HL-60/S4 treated with phorbol 12-myristate 13-acetate at 8.2 ng/mL for 4 days and 3 days (cell line): Measurements from ENCODE around the gene PDE11A.
"Not testable (repeated sequence)": the region's sequence is repeated elsewhere in the genome, so short reads cannot be mapped to it uniquely, and the experiment has no call there.

Experiments used
- in situ Hi-C: fragments of 300-500 bp; cut with MboI; formaldehyde crosslinking; loops from 2 replicates; pipeline ENCODE4 v1.15.0; 2022; ENCODE audit warnings: low sequenced_read_pairs

PDE11A gene

DNA sequence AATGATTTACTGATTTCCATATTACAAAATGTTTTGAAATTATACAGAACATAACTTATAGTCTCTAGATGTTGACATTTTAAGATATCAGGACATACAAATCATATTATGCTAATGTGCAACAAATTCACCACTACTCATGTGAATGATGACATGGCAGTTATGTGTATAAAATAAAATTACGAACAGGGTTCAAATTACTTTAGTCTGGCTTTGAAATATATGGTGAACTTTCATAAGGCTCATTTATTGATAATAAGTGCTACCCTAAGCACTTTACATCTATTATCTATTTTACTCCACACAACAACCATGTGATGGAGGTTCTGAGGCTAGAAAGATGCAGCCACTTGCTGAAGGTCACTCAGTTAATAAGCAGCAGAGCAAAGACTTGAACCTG lies 62.8 kb downstream of the PDE11A start:
- in situ Hi-C loops, result no loop called here

DNA sequence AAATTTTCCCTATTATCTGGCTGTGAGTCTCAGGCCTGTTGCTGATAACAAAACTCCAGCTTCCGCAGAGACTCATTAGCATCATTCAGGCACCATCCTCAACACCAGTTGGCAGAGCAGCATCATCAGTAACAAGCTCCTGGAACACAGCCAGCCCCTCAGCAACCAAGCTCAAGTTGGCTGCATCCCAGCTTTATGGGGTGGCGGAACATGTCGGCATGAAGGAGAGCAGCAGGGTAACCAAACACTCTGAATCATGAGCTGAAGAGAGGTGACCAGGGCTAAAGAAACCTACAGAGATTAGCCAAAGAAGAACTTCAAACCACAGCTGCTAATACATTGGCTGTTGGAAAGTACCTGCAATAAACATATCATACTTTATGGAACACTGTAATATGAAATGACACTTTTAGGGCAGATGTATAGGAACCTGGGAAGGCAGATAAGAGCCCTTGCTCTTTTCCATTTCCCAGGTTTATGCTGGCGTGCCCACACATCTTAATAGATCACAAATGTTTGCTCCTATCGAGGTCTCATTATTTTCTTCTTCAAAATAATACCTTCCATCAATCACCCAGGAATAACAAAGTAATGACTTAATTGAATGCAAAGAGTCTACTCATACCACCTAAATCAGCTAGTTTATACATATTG lies 63.8 kb downstream of the PDE11A start:
- in situ Hi-C loops, result no loop called here

- in situ Hi-C loops, result no loop called here
Measured at GRCh38 chr2:178006710-178007109, 65.9 kb downstream of the PDE11A start.

DNA sequence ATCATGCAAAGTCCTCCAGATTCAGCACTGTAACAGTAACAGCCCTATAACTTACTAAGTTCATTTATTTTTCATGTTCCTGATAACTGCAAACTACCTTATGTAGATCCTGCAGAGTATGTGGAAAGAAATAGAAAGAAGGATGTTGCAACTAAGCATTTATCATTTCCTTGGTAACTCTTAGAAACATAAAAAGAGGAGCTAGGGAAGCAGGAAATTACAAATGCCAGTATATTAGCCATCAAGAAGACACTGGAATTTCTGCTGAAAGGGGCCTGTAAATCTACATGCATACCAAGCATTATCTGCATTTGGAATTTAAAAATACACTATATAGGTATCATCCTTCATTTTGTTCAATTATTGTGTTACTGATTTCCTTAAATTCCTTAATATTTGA lies 66.8 kb downstream of the PDE11A start:
- in situ Hi-C loops, result no loop called here

DNA sequence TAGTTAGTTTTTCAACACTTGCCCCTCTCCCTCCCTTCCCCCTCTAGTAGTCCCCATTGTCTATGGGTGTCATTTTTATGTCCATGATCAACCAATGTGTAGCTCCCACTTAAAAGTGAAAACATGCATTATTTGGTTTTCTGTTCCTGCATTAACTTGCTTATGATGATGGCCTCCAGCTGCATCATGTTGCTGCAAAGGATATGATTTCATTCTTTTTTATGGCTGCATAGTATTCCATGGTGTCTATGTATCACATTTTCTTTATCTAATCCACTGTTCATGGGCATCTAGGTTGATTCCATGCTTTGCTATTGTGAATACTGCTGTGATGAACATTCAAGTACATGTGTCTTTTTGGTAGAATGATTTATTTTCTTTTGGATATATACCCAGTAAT lies 70.5 kb downstream of the PDE11A start:
- in situ Hi-C loops, result no loop called here

GRCh38 chr2:177998996-177999395 lies 73.6 kb downstream of the PDE11A start:
- in situ Hi-C loops, result no loop called here

GRCh38 chr2:177998006-177998405 lies 74.6 kb downstream of the PDE11A start:
- in situ Hi-C loops, result no loop called here

- in situ Hi-C loops, result no loop called here
Measured at GRCh38 chr2:177992992-177993391, 79.6 kb downstream of the PDE11A start.

GRCh38 chr2:177989029-177989885 lies 83.3 kb downstream of the PDE11A start:
- in situ Hi-C loops, result no loop called here

- in situ Hi-C loops, result no loop called here
Measured at GRCh38 chr2:177984749-177985148, 87.8 kb downstream of the PDE11A start.

DNA sequence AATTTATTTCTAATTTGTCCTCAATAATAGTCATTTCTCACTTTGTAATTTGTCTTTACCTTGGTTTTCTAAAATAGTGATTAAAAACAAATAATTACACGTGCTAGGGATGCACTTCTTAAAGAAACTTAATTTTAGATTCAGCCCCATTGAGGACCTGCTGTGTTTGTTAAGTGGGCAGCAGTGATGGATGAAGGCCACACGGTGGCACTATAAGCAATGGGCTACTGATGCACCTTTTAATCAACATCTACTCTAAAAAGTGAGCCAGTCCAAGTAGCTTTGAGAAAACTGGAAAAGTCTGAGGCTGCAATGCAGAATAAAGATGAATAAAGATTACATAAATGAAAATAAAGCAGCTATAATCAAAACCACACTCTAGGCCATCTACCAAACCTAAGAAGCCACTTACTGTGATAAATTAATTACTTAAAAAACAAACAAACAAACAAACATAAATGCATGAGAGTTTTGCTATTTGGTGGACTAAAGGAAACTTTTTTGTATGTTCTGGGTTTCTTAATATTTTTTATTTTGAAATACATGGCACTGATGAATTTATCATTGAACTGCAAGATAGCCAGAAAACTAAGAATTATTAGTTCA lies 89.3 kb downstream of the PDE11A start:
- in situ Hi-C loops, result no loop called here

- in situ Hi-C loops, result no loop called here
Measured at GRCh38 chr2:177972782-177973181, 99.8 kb downstream of the PDE11A start.

- in situ Hi-C loops, result no loop called here
Measured at GRCh38 chr2:177972123-177972522, 100.5 kb downstream of the PDE11A start.

GRCh38 chr2:177970670-177971454 lies 101.7 kb downstream of the PDE11A start:
- in situ Hi-C loops, result no loop called here

GRCh38 chr2:177964892-177965291 lies 107.7 kb downstream of the PDE11A start:
- in situ Hi-C loops, result no loop called here

DNA sequence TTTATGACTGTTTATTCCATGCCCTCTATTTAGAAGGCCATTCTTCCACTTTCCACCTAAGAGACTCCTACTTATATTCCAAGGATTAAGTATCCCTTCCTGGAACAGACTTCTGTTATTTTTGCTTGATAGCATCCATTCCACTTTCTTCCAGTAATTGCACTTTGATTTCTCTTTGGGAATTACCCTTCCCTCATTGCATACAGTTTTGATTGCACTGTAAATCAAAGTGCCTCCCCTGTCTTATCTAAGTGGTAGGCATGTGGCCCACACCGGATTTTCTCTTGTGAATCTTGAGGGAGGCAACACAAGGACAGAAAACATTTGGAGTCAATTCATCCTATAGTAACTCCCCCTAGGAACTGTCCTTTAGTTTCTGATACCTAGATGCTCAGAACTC lies 120.4 kb downstream of the PDE11A start:
- in situ Hi-C loops, result no loop called here

- in situ Hi-C loops, result not testable (repeated sequence)
Measured at GRCh38 chr2:177947598-177947997, 125.0 kb downstream of the PDE11A start.

- in situ Hi-C loops, result not testable (repeated sequence)
Measured at GRCh38 chr2:177944530-177944929, 128.0 kb downstream of the PDE11A start.

DNA sequence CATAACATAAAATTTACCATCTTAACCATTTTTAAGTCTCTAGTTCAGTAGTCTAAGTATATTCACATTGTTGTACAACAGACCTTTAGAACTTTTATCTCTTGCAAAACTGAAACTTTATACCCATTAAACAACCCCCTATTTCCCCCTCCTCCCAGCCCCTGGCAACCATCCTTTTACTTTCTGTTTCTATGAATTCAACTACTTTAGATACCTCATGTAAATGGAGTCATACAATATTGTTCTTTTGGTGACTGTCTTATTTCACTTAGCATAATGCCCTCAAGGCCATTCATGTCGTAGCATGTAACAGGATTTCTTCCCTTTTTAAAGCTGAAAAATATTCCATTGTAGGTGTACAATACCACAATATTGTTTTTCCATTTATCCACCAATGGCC lies 129.8 kb downstream of the PDE11A start:
- in situ Hi-C loops, result no loop called here

DNA sequence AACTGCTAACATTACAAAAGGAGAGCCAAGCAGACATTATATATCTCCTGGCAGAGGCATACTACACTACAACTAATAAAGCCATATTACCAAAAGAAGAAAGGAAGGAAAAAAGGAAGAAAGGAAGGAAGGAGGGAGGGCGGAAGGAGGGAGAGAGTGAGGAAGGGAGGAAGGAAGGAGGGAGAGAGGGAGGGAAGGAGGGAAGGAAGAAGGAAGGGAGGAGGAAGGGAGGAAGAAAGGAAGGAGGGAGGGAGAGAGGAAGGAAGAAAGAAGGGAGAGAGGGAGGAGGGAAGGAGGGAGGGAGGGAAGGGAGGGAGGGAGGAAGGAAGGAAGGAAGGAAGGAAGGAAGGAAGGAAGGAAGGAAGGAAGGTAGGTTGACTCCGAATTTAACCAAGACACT lies 133.4 kb downstream of the PDE11A start:
- in situ Hi-C loops, result no loop called here

GRCh38 chr2:177930916-177931315 lies 141.7 kb downstream of the PDE11A start:
- in situ Hi-C loops, result no loop called here
